B cell (primary cell): ENCODE results near the gene TK2.

Experiments used
- CTCF ChIP-seq: fragments of 200-600 bp; IDR thresholded peaks from one replicate; pipeline ENCODE4 v1.8.0; 2022; ENCODE audit warnings: antibody characterized with exemption, mild to moderate bottlenecking
- EZH2 ChIP-seq: IDR thresholded peaks from 2 replicates; pipeline ENCODE4 v1.6.1; 2012; ENCODE audit warnings: borderline replicate concordance, low read depth, mild to moderate bottlenecking, moderate library complexity, low read length; ENCODE audit not compliant: insufficient read depth, poor library complexity, severe bottlenecking

GRCh38 chr16:66551788-66552285, 1.9 kb upstream of the TK2 start:
- no peak for TF ChIP-seq CTCF
- TF ChIP-seq EZH2: no peak
